Stromal cell of bone marrow (primary cell): ENCODE data around the gene CASP12.

Experiments used
- DNase-seq: peaks from one replicate; pipeline ENCODE4 v3.0.0-alpha.2; 2012; ENCODE audit warnings: low read depth

CASP12 gene

GRCh38 chr11:104891135-104891534, 7.1 kb downstream of the CASP12 start:
- no peak for DNase-seq

GRCh38 chr11:104883342-104883741, 14.9 kb downstream of the CASP12 start:
- DNase-seq, result no peak

- DNase-seq, result no peak
Observed at GRCh38 chr11:104881117-104881794, 17.0 kb downstream of the CASP12 start.

- DNase-seq, result no peak
Observed at GRCh38 chr11:104879514-104880190, 18.6 kb downstream of the CASP12 start.

- no peak for DNase-seq
Observed at GRCh38 chr11:104876861-104877431, 21.3 kb downstream of the CASP12 start.

GRCh38 chr11:104876324-104876723, 21.9 kb downstream of the CASP12 start:
- no peak for DNase-seq

- no peak for DNase-seq
Observed at GRCh38 chr11:104873252-104873651, 25.0 kb downstream of the CASP12 start.

- no peak for DNase-seq
Observed at GRCh38 chr11:104872393-104872792, 25.9 kb downstream of the CASP12 start.

- DNase-seq, result no peak
Observed at GRCh38 chr11:104870910-104871309, 27.4 kb downstream of the CASP12 start.

GRCh38 chr11:104866815-104867214, 31.4 kb downstream of the CASP12 start:
- DNase-seq, result no peak

GRCh38 chr11:104858882-104859775, 39.1 kb downstream of the CASP12 start:
- peak; percentile 9 for DNase-seq

GRCh38 chr11:104856607-104857006, 41.7 kb downstream of the CASP12 start:
- DNase-seq, result no peak

GRCh38 chr11:104855965-104856364, 42.3 kb downstream of the CASP12 start:
- no peak for DNase-seq

- DNase-seq, result no peak
Observed at GRCh38 chr11:104853276-104853675, 45.0 kb downstream of the CASP12 start.

- no peak for DNase-seq
Observed at GRCh38 chr11:104852811-104853210, 45.4 kb downstream of the CASP12 start.

- DNase-seq, result no peak
Observed at GRCh38 chr11:104846216-104846615, 52.0 kb downstream of the CASP12 start.

- no peak for DNase-seq
Observed at GRCh38 chr11:104844451-104844850, 53.8 kb downstream of the CASP12 start.

- DNase-seq, result no peak
Observed at GRCh38 chr11:104843150-104843836, 55.0 kb downstream of the CASP12 start.

- DNase-seq, result no peak
Observed at GRCh38 chr11:104841973-104842525, 56.2 kb downstream of the CASP12 start.

GRCh38 chr11:104841185-104841584, 57.1 kb downstream of the CASP12 start:
- DNase-seq, result no peak

- no peak for DNase-seq
Observed at GRCh38 chr11:104837969-104838639, 60.2 kb downstream of the CASP12 start.
